HG03045 (cell line): Measurements from ENCODE around the gene MCRS1.
A peak's percentile ranks its signal among the peaks of the same experiment; 100 is the strongest.
"Not testable (repeated sequence)": the region's sequence is repeated elsewhere in the genome, so short reads cannot be mapped to it uniquely, and the experiment has no call there.

Experiments used
- ATAC-seq: cut with Tn5 transposase; IDR thresholded peaks from one replicate; pipeline ENCODE4 v1.9.1; 2021; ENCODE audit warnings: mild to moderate bottlenecking, moderate library complexity; ENCODE audit not compliant: unreplicated experiment

MCRS1 gene

DNA sequence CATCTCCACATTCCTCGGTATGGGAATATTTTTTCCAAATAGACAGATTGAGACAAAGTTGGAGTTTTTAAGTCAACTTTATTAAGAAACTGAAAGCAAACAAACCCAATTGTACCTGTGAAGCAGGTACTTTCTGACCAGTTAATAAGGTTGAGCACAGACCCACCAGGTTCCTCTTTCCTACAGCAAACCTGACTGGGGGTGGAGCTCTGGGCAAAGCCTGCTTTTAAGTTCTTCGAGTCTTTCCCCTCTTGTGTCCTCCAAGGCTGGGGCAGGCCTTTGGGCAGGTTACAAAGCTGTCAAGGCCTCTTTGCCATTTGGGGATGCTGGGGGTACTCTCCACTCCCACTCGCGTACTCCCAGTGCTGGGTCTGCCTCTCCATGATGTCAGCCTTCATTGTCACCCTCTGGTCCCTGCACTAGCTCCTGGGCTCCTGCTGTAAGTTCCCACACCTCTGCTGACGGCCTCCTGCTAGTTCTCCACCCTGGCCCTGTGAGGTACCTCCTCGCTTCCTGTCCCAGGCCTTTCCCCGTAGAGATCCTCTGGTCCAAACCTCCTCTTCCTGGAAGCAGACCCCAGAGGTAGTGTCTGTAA, 25.9 kb downstream of the MCRS1 start:
- no peak for ATAC-seq

DNA sequence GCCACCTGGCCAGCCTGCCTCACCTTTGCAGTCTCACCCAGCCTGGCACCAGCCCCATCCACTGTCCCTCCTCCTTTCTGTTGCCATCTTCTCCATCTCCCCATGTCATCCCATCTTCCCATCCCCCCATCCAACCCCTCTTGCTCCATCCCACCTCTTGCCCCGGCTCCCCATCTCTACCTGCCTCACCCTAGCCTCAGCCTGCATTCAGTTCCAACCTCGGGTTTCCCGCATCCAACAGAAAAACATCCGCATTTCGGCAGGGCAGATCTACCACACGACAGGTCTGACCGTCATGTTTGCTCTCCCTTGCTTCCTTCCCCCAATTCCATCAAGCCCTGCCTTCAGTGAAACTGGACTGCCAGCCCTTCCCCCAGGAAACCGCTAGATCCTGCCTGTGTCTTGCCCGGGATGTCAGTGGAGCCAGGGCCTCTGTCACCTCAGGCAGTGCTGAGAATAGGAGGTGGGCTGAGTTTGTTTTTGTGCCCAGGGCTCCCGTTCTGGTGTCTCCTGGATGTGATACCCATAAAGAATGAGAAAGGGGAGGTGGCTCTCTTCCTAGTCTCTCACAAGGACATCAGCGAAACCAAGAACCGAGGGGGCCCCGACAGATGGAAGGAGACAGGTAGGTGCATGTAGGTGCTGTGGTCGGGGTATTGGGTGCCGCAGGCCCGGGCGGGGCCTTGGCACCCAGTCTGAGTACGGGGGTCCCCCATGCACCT, 26.6 kb downstream of the MCRS1 start:
- ATAC-seq, result no peak

DNA sequence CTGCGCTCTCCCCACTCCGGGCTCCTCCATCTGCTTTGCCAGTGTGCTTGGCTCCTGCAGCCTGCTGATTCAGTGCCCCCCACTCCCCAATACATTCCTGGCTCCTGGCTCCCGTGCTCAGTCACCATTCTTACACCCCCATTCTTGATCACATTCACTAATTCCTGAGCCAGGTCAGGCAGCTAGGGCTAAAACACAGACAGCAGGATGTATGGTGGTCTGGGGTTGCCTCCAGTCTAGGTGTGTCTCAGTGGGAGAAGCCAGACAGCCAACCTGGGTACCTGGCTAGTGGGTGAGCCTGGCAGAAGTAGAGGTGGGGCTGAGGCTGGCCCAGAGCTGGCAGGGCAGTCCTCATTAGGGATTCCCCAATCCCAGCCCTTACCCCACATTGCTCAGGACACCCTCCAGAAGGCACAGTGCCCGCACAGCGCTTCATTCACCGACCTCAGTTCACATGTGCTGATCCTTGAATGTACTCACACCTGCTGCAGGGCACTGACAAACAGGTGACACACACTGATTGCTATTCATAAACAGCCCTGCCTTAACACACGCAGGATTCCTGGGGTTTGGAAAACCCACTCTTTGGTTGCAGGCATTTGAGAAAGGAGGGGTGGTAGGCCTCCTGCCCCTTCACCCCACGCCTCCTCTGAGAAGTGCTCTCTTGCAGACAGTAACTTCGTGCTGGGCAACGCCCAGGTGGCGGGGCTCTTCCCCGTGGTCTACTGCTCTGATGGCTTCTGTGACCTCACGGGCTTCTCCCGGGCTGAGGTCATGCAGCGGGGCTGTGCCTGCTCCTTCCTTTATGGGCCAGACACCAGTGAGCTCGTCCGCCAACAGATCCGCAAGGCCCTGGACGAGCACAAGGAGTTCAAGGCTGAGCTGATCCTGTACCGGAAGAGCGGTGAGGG, 27.5 kb downstream of the MCRS1 start:
- no peak for ATAC-seq

DNA sequence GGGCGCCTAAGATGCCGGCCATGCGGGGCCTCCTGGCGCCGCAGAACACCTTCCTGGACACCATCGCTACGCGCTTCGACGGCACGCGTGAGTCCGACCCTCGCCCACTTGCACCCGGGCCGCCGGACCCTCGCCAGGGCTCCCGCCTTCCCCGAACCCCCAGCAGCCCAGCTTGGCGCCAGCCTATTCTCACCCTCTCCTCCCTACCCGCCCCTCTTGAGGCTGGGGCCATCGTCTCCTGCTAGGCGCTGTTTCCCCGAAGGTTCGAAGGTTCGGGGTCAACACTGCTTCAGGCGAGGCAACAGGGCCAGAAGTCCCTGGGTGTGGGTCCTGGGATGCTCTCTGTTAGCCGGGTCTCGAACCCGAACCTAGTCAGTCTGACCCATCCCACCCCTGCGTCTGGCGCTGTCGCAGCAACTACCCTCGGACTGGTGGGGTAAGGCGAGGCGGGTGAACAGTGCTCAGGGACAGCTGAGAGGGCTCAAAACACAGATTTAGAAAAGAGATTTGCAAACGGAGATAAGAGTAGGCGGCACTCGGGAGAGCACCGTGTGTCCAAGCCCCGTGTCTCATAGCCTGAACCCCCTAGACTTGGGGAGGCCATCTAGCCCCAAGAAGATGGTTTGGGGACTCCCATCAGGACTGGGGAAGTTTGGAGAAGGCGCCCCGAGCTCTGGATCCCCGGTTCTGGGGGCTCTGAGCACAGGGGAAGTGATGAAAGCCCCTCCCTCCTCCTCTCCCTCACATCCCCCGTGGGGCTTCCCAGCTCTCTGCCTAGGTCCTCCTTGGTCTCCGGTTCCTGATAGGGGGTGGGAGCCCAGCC, 28.3 kb downstream of the MCRS1 start:
- no peak for ATAC-seq

DNA sequence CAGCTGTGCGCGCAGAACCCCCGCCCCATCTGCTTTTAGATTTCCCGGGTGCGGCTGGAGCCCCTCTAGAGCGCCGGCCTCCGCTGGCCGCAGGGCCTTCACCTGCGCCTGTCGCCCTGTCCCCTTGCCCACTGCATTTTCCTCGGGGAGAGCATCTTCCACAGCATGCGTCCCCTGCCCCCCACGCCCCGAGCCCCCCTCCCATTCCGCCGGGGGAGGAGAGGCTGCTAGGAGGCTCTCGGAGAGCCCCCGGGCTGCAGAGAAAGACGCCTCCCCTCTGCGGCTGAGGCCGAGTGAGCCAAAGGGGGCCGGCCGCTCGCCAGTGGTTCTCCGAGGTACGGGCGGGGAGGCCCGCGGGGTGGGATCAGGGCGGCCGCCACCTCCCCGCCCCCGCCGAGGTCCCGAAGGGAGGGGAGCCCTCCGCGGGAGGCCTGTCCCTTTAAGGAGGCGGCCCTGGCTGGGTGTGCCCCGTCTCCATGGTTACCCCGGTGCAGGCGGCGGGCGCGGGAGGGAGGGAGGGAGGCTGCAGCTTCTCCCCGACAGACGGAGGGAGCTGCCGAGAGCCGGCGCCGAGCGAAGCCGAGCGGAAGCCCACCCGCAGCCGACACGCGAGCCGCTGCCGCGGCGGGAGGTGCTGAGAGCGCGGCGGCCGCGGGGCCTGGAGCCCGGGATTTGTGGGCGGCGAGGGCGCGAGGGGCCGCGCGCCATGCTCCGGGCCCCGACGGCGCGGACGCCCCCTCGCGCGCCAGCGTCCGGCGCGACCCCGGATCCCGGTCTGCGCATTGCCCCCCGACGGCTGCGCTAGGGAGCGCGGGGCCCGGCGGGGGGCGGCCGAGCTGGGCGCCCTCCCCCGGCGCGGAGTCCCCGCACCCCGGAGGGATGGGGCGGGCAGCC, 29.2 kb downstream of the MCRS1 start, which contains the start of gene KCNH3:
Gene KCNH3 (plus strand): TSS at position 521 of the 894 bp plus-strand sequence. CDS start 387 bp downstream, outside the sequence.
- ATAC-seq, result peak; percentile 39

DNA sequence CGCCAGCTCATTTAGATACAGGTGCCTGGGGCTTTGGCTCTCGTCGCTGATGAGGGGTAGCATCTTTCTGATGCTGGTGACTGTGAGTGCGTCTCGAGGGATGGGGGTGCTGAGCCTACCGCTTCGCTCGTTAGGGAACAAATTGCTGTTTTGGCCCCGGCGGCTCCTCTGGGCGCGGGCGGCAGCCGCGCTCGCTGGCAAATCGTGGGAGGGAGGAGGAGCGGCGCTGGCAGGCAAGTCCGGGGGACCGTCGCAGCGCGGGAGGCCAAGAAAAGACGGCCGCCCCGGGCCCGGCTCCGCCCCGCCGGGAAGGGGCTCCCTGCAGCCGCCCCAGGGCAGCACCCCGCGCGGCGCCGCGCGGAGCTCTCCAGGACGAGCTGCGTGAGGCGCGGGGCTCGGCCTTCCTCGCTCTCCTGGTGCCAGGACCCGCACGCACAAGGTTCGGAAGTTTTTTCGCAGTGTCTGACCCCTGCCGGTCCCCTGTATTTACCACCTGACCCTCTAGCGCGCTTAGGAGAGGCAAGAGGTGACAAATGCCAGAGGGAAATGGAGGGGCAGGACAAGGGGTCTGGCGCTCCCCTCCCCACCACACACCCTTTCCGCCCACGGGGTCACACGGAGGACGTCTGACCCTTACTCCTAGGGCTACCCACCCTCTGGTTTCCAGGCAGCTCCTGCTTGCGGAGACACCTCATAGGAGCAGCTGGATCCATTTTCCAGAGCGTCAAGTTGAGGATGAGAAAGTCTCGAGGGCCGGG, 30.0 kb downstream of the MCRS1 start:
- ATAC-seq, result no peak

DNA sequence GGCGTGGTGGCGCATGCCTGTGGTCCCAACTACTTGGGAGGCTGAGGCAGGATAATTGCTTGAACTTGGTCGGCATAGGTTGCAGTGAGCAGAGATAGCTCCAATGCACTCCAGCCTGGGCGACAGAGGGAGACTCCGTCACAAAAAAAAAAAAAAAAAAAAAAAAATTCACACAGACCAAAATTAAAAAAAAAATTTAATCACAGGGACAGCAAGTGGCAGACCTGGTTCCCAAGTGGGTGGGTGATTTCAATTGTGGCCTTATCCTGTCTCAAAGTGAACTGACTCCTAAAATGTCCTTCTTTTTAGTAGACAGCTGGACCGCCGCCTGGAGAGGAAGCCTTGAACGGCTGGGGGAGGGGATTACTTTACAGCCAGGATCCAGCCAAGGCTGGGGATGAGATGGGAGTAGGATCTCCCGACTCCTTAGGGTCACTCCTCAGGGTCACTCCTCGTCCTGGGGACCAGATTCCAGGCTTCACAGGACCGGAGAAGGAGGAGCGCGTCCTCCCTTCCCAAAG, 30.7 kb downstream of the MCRS1 start:
- ATAC-seq, result no peak

DNA sequence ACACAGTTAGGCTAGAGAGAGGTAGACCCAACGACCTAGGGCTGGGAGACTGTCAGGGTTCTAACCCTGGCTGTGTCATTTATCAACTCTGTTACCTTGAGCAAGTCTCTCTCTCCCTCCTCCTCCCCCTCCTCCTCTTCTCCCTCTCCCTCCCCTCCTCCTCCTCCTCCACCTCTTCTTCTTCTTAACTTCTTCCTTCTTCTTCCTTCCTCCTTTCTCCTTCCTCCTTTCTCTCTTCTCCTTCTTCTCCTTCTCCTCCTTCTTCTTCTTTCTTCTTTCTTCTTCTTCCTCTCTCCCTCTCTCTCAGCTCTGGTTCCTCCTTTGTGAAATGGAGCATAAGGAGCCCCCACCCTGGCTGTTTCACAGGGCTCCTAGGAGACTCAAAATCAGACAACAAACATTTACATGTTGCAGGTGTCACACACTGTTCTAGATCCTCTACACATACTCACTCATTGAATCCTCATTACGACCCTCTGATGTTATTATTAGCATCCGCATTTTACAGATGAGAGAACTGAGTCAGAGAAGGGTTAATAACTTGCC, 31.3 kb downstream of the MCRS1 start:
- no peak for ATAC-seq

DNA sequence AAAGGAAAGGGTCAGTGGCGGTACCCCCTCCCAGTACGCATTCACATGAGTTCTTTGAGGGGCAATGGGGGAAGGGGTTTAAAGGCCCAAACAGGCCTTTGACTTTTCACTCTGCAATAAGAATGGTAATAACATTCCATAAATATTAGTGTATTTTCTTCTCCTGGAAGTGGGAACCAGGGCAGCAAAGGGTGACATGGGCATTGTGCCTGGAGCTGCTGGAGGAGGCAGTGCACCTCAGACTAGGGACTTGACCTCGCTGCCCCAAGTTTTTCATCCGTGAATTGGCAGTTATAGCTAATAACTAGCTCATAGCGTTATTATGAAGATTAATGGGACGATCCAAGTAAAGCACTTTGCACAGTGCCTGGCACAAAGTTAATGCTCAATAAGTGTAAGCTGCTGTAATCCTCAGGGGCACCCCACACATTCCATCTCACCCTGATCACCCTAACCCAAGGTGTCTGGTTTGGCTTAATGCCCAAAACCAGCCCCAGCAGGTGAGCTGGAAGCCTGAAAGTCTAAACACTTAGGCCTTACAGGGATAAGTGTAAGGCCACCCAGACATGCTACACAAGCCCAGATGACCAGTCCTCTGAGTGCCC, 31.9 kb downstream of the MCRS1 start:
- no peak for ATAC-seq

DNA sequence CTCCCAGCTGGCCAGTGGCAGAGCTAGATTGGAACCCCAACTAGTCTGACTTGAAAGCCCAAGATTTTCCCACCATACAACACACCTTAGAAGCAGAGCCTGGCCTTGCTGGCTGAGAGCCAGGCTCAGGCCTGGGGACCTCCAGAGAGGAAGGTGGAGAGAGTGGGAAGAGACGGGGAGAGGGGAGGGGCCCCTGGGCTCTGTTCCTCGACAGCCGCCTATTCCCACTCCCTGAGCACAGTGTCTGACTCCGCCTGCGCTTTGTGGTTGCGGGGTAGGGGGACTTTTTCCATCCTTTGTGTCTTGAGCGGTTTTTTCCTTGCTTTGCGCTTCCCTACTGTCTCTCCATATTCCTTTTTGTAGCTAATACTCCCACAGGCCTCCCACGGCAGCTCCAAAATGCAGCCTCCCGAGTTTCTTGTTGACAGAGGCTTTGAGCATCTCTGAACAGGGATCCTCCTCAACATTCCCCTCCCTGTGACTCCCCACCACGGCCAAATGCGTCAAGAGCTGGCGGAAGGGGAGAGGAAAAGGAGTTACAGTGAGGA, 33.1 kb downstream of the MCRS1 start:
- ATAC-seq, result no peak

DNA sequence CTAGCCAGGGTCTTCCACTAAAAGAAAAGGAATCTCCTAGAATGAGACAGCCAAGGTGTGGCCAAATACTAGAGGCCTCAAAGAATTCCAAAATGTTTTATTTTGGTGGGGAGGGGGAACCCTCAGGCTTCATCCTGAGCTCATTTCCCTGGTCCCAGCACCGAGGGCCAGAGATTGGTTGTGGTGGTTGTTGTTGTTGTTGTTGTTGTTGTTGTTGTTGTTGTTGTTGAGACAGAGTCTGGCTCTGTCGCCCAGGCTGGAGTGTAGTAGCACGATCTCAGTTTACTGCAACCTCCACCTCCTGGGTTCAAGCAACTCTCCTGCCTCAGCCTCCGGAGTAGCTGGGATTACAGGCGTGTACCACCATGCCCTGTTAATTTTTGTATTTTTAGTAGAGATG, 33.8 kb downstream of the MCRS1 start:
- not testable (repeated sequence) for ATAC-seq

DNA sequence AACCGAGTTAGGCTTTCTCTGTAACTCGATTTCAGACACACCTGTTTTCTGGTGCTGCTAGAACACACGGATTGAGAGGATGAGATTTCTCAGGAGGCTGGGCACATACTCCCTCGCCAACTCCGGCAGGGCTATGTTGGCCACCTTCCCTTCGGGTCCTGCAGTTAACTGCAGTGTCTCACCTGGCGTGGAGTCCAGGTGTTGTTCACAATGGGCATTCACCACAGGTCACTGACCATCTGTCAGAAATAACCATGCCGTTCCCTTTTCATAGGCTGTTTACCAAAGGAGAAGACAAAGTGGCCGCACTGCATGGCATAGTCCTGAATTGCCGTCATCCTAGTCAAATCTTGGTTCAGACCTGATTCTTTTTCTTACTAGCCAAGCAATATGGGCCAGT, 34.6 kb downstream of the MCRS1 start:
- ATAC-seq, result no peak

DNA sequence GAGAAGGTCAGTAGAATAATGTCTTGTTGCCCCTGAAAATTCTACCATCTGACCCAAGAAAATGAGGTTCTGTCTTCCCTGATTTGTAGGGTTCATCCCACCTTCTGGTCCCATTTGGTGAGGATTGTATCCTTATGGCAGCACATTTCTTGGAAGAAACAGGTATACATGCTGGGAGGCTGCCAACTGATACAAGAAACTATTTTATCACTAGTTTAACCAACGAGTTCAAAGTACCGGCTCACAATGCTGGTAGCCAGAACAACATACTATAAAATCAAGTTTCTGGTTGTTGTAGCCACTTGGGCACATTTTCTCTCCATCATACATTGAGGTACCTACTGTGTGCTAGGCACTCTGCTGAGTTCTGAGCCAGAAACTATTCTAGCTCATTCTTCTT, 36.2 kb downstream of the MCRS1 start:
- ATAC-seq, result no peak

DNA sequence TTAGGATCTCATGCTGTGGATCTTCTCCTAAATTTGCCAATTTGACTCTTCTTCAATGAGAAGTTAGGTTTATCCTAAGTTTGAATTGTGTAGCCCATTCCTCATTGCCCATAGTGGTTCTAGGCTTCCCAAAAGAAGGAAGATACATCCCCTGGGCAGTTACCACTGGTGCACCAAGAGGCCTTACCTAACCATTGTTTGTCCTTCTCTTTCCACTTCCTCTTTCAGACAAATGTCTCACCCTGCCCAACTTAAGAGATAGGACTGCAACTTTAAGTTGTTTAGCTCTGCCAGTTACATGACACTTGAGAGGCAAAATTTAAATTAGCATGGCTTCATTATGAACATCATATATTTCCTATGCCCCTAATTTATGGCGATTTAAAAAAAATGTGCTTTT, 38.5 kb downstream of the MCRS1 start:
- ATAC-seq, result no peak

DNA sequence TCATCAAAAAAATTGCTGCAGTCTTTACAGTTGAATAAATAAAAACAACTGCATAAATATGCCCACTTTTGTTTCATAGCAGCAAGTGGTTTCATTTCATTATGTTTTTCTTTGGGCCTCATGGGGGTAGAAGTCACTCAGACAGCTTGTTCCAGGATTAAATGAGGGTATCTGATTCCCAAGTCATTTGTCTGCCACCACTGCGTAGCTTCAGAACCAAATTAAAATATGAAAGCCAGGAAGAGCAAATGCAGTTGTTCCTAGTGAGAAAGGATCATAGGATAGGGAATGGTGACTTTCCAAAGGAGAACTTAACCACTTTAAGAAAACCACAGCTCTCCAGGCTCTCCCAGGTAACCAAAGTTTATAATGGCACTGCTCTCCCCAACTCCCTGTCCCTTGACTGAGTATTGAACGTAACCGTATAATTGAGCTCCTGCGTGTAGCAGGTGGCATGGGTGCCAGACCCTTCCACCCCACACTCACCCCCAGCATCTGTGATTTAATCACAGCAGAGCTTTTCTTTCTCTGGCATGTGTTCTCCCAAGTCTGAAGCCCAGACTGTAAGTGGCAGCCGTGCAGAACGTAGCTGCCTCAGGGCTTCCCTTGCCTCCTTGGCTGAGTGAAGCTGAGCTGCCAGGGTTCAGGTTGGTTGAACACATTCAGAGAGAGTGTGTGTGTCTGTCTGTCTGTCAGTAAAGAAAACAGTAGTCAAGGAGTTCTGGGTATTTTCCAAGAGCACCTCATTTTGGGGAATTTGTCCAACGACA, 40.4 kb downstream of the MCRS1 start:
- no peak for ATAC-seq

DNA sequence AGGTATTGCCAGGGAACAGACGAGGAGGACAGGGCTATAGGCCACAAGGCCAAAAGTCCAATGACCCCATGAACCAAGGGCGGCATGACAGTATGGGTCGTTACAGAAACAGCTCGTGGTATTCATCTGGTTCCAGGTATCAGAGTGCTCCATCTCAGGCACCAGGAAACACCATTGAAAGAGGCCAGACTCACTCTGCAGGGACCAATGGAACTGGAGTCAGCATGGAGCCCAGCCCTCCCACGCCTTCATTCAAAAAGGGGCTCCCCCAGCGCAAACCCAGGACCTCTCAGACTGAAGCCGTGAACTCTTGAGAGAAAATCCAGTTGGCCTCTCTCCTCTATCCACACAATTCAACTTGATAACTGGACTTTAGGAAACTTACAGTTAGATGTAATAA, 42.0 kb downstream of the MCRS1 start:
- no peak for ATAC-seq

DNA sequence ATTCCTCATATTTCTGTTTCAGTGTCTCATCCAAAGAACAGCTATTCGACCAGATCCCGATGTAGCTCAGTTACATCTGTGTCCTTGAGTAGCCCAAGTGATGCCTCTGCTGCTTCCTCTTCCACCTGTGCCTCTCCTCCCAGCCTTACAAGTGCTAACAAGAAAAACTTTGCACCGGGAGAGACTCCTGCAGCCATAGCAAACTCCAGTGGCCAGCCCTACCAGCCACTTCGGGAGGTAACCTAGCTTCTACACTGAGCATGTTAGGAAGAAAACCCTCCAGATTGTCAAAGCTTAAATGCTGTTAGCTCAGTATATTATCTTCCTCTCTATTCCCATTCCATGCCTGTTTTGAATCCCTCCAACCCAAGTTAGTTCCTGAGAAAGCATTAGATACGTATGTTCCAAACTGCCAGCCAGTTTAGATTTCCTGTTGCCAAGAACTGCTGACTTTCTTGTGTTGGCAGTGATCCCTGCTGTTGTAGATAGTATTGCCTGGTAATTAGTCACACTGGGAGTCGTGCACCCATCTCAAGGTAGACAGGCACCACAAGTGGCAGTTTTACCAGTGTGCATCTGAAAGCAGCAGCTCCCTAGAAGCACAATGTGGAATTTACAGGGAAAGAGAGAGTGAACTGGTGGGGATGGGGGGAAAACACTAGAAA, 43.1 kb downstream of the MCRS1 start:
- ATAC-seq, result no peak
